RWPE2 (cell line): ENCODE measurements around the gene NR5A1.

Source experiments
- ATAC-seq: fragments of 200-7000 bp; cut with Tn5 transposase; 3 replicates; pipeline ENCODE4 v1.9.1; 2021; ENCODE audit warnings: low read depth
- DNase-seq: peaks from one replicate; pipeline ENCODE4 v3.0.0-alpha.2; 2020; ENCODE audit warnings: low spot score
- H3K27ac ChIP-seq: fragments of 450-650 bp; 2 replicates; pipeline ENCODE4 v1.5.1; 2017; ENCODE audit warnings: mild to moderate bottlenecking; ENCODE audit not compliant: poor library complexity, severe bottlenecking
- H3K27me3 ChIP-seq: fragments of 250-450 bp; sonication (Bioruptor Pico); 2 replicates; pipeline ENCODE4 v1.5.1; 2021; ENCODE audit warnings: mild to moderate bottlenecking, moderate library complexity; ENCODE audit not compliant: insufficient read depth, poor library complexity, severe bottlenecking
- H3K36me3 ChIP-seq: fragments of 250-450 bp; sonication (Bioruptor Pico); 2 replicates; pipeline ENCODE4 v1.5.1; 2020; ENCODE audit warnings: low read depth, mild to moderate bottlenecking, moderate library complexity
- H3K4me1 ChIP-seq: fragments of 250-450 bp; sonication (Bioruptor Pico); 2 replicates; pipeline ENCODE4 v1.5.1; 2021; ENCODE audit warnings: mild to moderate bottlenecking, moderate library complexity; ENCODE audit not compliant: insufficient read depth, poor library complexity, severe bottlenecking
- H3K4me3 ChIP-seq: fragments of 250-450 bp; sonication (Bioruptor Pico); 2 replicates; pipeline ENCODE4 v1.5.1; 2021; ENCODE audit warnings: mild to moderate bottlenecking, moderate library complexity; ENCODE audit not compliant: severe bottlenecking
- H3K9me3 ChIP-seq: fragments of 250-450 bp; sonication (Bioruptor Pico); 2 replicates; pipeline ENCODE4 v1.5.1; 2021; ENCODE audit warnings: mild to moderate bottlenecking, moderate library complexity; ENCODE audit not compliant: severe bottlenecking
- TF ChIP-seq, protein P1 (sequence below): fragments of 450-650 bp; IDR thresholded peaks from one replicate; pipeline ENCODE4 v1.5.1; 2017; ENCODE audit warnings: mild to moderate bottlenecking, moderate library complexity; ENCODE audit not compliant: poor library complexity, severe bottlenecking

NR5A1 gene

DNA sequence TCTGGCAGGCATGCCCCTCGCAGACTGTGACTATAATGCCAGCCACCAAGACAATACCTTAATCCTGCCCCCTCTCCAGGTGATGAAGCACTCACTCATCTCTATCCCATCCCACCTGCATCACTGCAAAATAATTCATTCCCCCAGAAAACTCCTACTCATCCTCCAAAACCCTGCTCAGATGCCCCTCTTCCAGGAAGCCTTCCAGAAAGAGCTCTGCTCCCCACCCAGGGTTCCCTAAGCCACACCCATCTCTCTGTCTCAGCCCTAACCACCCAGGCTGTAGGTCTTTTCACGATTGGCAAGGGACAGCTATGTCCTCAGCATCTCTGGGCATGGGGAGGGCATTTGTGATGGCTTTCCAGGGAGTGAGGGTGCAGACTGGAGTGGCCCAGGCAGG is 17.2 kb downstream of the NR5A1 start:
- Histone ChIP-seq H3K36me3 (no peaks in the 10 kb centered on the region), H3K9me3 (no peaks in the 10 kb centered on the region), H3K27me3 (peaks cover 16% of the 10 kb centered on the region), H3K4me3 (no peak overlapping the region), H3K4me1 (no peaks in the 10 kb centered on the region), H3K27ac (no peak overlapping the region)
- TF ChIP-seq, protein P1, sequence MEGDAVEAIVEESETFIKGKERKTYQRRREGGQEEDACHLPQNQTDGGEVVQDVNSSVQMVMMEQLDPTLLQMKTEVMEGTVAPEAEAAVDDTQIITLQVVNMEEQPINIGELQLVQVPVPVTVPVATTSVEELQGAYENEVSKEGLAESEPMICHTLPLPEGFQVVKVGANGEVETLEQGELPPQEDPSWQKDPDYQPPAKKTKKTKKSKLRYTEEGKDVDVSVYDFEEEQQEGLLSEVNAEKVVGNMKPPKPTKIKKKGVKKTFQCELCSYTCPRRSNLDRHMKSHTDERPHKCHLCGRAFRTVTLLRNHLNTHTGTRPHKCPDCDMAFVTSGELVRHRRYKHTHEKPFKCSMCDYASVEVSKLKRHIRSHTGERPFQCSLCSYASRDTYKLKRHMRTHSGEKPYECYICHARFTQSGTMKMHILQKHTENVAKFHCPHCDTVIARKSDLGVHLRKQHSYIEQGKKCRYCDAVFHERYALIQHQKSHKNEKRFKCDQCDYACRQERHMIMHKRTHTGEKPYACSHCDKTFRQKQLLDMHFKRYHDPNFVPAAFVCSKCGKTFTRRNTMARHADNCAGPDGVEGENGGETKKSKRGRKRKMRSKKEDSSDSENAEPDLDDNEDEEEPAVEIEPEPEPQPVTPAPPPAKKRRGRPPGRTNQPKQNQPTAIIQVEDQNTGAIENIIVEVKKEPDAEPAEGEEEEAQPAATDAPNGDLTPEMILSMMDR: no peak
- ATAC-seq (no peak), DNase-seq (no peak)

DNA sequence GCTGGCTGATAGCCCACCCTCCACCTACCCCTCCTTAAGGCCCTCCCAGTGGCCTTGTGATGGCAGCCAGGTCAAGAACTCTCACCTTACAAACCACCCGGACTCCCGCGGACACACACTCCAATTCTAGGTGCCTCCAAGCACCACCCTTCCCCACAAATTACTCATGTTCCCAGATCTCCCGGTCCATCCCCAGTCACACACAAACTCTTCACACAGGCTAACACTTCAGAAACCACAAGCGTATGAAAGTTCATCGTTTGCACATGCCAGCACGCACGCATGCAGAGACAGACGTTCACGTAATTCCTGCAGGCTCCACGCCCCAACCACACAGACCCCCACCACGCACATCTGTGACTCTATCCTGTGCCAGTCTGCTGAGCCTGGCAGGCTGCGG is 18.0 kb downstream of the NR5A1 start:
- Histone ChIP-seq H3K9me3 (no peaks in the 10 kb centered on the region), H3K27me3 (peaks cover 16% of the 10 kb centered on the region), H3K4me3 (no peak overlapping the region), H3K4me1 (no peaks in the 10 kb centered on the region), H3K27ac (no peak overlapping the region), H3K36me3 (no peaks in the 10 kb centered on the region)
- ATAC-seq (no peak), DNase-seq (no peak)
- TF ChIP-seq, protein P1: no peak

DNA sequence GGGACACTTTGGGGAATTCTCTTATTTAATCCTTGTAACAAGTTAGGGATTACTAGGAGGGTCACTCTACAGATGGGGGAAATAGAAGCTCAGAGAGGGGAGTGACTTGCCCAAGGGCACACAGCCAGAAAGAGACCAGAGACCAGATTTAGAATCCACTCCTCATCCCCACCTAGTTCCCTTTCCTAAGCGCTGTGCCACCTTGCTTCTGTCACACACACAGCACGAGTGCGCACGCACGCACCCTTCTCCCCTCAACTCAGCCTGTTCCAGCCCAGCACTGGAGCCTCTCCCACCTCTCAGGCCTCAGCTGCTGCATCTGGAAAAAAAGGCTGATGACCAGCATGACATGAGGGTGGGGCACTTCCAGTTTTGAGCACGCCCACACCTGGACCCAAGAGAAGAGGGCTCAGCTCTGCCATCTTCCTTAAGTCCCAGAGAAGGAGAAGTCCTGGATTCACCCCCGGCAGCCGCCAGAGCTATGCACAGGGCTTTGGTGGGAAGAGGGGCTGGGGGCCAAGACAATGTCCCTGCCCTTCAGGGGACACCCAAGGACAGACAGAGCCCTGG is 18.5 kb downstream of the NR5A1 start:
- H3K27me3 ChIP-seq: peaks cover 16% of the 10 kb centered on the region
- DNase-seq: no peak
- H3K27ac ChIP-seq: no peak overlapping the region

DNA sequence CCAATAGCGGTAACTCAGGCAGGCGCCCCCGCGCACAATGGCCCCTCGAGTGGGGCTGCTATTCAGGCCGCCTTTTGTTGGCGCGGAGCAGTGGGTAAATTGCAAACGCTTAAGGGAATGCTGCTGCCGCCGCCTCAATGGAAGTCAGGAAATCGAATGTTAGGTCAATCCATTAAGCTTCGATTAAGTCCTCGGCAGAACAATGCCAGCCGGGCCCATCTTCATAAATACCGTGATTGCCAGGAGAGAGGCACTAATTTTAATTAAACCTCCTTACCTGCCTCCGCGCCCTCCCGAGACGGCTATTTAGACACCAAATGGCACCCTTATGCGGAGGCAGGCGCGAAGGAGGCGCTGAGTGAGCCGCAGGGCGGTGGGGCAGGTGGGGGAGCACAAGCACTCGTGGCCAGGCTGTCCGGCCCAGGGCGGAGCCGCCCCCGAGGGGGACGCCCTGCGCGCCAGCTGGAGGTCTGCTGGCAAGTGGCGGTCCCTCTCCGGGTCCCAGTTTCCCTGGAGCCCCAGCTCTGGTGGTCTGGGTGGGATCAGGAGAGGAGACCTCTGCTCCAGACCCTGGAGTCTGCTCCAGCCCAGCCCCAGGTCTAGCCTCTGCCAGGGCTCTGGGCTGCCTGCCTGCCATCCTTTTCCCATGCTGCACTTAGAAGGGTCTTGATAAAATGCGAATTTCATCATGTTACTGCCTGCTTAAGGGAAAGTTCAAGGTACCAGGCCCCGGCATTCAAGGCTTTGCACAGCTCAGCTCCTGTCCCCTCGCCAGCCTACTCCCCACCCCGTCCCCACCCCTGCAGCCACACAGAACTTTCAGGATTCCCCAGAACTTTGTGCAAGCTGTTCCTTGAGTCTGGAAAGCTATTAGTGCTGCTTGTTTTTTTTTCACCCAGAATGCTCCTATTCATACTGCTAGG is 19.7 kb downstream of the NR5A1 start:
- Histone ChIP-seq H3K27ac (no peak overlapping the region), H3K36me3 (no peaks in the 10 kb centered on the region), H3K4me1 (no peaks in the 10 kb centered on the region), H3K9me3 (no peaks in the 10 kb centered on the region), H3K4me3 (no peak overlapping the region), H3K27me3 (peaks cover 16% of the 10 kb centered on the region)
- TF ChIP-seq, protein P1: no peak
- ATAC-seq: no peak
- no peak for DNase-seq

More for the DNA sequence above, 18.5 kb downstream of the NR5A1 start:
- TF ChIP-seq, protein P1: no peak
- no peaks in the 10 kb centered on the region for H3K4me1 ChIP-seq
- ATAC-seq: no peak
- H3K9me3 ChIP-seq: no peaks in the 10 kb centered on the region
- no peak overlapping the region for H3K4me3 ChIP-seq
- H3K36me3 ChIP-seq: no peaks in the 10 kb centered on the region
